HepG2 (cell line): ENCODE measurements around the gene RCOR1. TPM values are rescaled to one million over a fixed set of nuclear protein-coding genes. Genes with fewer than 3 reads are reported as not detected.

Experiments
- ETV5 ChIP-seq: IDR thresholded peaks from 2 replicates; pipeline ENCODE4 v1.6.1; 2018; ENCODE audit warnings: missing biosample characterization, missing genetic modification reagents, inconsistent platforms, borderline replicate concordance
- FUBP1 ChIP-seq: sonication (generic); formaldehyde crosslinking; IDR thresholded peaks from 2 replicates; pipeline ENCODE4 v1.5.1; 2020; ENCODE audit warnings: missing genetic modification reagents, mild to moderate bottlenecking, borderline replicate concordance
- HBP1 ChIP-seq: IDR thresholded peaks from 2 replicates; pipeline ENCODE4 v1.6.1; 2016; ENCODE audit warnings: low read depth, control low read depth
- KAT7 ChIP-seq: IDR thresholded peaks from 2 replicates; pipeline ENCODE4 v1.6.1; 2018; ENCODE audit warnings: borderline replicate concordance, missing compliant biosample characterization
- MLLT10 ChIP-seq: sonication (generic); formaldehyde crosslinking; IDR thresholded peaks from 2 replicates; pipeline ENCODE4 v1.4.0; 2020; ENCODE audit warnings: missing genetic modification reagents
- NFIC ChIP-seq: IDR thresholded peaks from 2 replicates; pipeline ENCODE4 v1.6.1; 2012; ENCODE audit warnings: mild to moderate bottlenecking, low read length, inconsistent platforms
- PRMT3 ChIP-seq: sonication (generic); formaldehyde crosslinking; IDR thresholded peaks from 2 replicates; pipeline ENCODE4 v1.8.1; 2022; ENCODE audit warnings: low read depth, mild to moderate bottlenecking, moderate library complexity, missing genetic modification reagents, borderline replicate concordance
- RELA ChIP-seq: sonication (generic); formaldehyde crosslinking; IDR thresholded peaks from 2 replicates; pipeline ENCODE4 v1.4.0; 2020; ENCODE audit warnings: missing genetic modification reagents
- SMAD3 ChIP-seq: sonication (generic); formaldehyde crosslinking; IDR thresholded peaks from 2 replicates; pipeline ENCODE4 v1.4.0; 2020; ENCODE audit warnings: missing genetic modification reagents
- SOX5 ChIP-seq: IDR thresholded peaks from 2 replicates; pipeline ENCODE4 v1.6.1; 2016; ENCODE audit warnings: borderline replicate concordance
- TERF1 ChIP-seq: sonication (generic); formaldehyde crosslinking; IDR thresholded peaks from 2 replicates; pipeline ENCODE4 v1.8.0; 2022; ENCODE audit warnings: mild to moderate bottlenecking, missing genetic modification reagents, moderate library complexity
- THAP11 ChIP-seq: IDR thresholded peaks from 2 replicates; pipeline ENCODE4 v1.6.1; 2016; ENCODE audit warnings: missing biosample characterization, missing genetic modification reagents
- ZBTB46 ChIP-seq: sonication (generic); formaldehyde crosslinking; IDR thresholded peaks from 2 replicates; pipeline ENCODE4 v1.4.0; 2020; ENCODE audit warnings: mild to moderate bottlenecking, missing genetic modification reagents, borderline replicate concordance
- ZMYM4 ChIP-seq: sonication (generic); formaldehyde crosslinking; IDR thresholded peaks from 2 replicates; pipeline ENCODE4 v1.8.1; 2023; ENCODE audit warnings: mild to moderate bottlenecking, missing genetic modification reagents
- ZNF124 ChIP-seq: sonication (generic); formaldehyde crosslinking; IDR thresholded peaks from 2 replicates; pipeline ENCODE4 v1.4.0; 2020; ENCODE audit warnings: missing genetic modification reagents
- ZNF136 ChIP-seq: sonication (generic); formaldehyde crosslinking; IDR thresholded peaks from 2 replicates; pipeline ENCODE4 v1.8.1; 2022; ENCODE audit warnings: low read depth, mild to moderate bottlenecking, moderate library complexity, missing genetic modification reagents
- ZNF503 ChIP-seq: sonication (generic); formaldehyde crosslinking; IDR thresholded peaks from 2 replicates; pipeline ENCODE4 v1.4.0; 2020; ENCODE audit warnings: missing genetic modification reagents
- ZNF567 ChIP-seq: sonication (generic); formaldehyde crosslinking; IDR thresholded peaks from 2 replicates; pipeline ENCODE4 v1.8.1; 2023; ENCODE audit warnings: mild to moderate bottlenecking, missing genetic modification reagents, borderline replicate concordance
- ZNF768 ChIP-seq: sonication (generic); formaldehyde crosslinking; IDR thresholded peaks from 2 replicates; pipeline ENCODE4 v1.4.0; 2020; ENCODE audit warnings: missing genetic modification reagents
- polyA plus RNA-seq, 8 experiments: library from polyadenylated mRNA; depleted of rRNA in 3 of 8; stranded (reverse) in 7 of 8; unstranded in 1 of 8; fragments of >200 nt; fragmentation: Illumina TruSeq in 4 of 8; extraction: Trizol in 4 of 8; gene quantifications; 2 replicates each; pipeline versions ENCODE4 v1.2.1 to v1.2.3, GENCODE V29; 2011 to 2016; ENCODE audit warnings: low read depth in 4 of 8, missing spikeins in 1 of 8, mixed read lengths in 1 of 8; ENCODE audit not compliant: insufficient read depth in 1 of 8
- total RNA-seq, 5 experiments: library from RNA; depleted of rRNA; stranded (reverse); fragments of >200 nt; fragmentation: Illumina TruSeq; extraction: Trizol; gene quantifications; 2 replicates each; pipeline ENCODE4 v1.2.3, GENCODE V29; 2016; ENCODE audit warnings: low read depth in 1 of 5

Gene RCOR1
- total and polyA plus RNA-seq, 2 of the 13 experiments (the other 11 are each of a cell fraction or from before 2014, with no cell fraction given) = 10.2 to 11.1 TPM

- TF ChIP-seq ZMYM4 (CRISPR knock-in tag) = peak; percentile 88
- TF ChIP-seq NFIC = no peak
- 0 out of 2 replicates have a peak, but pooled peaks have one; percentile 59 for TF ChIP-seq ZNF124 (CRISPR knock-in tag)
- TF ChIP-seq ZNF136 (CRISPR knock-in tag) = no peak
- no peak for TF ChIP-seq KAT7
- no peak for TF ChIP-seq TERF1 (CRISPR knock-in tag)
- no peak for TF ChIP-seq MLLT10 (CRISPR knock-in tag)
- peak; percentile 63; the same call in 1 of the 2 replicates for TF ChIP-seq ETV5 (CRISPR knock-in tag)
- no peak for TF ChIP-seq HBP1
- no peak for TF ChIP-seq ZNF768
- TF ChIP-seq ZNF567 (CRISPR knock-in tag) = no peak
- TF ChIP-seq THAP11 (CRISPR knock-in tag) = peak; percentile 65
- TF ChIP-seq RELA = no peak
- no peak for TF ChIP-seq ZBTB46 (CRISPR knock-in tag)
- TF ChIP-seq SOX5 (CRISPR knock-in tag) = peak; percentile 75; the same call in 1 of the 2 replicates
- TF ChIP-seq PRMT3 = no peak
- TF ChIP-seq SMAD3 = peak; percentile 73; the same call in 1 of the 2 replicates
- no peak for TF ChIP-seq FUBP1
- no peak for TF ChIP-seq ZNF503
Measured at GRCh38 chr14:102690509-102691286, 98.2 kb downstream of the RCOR1 start (continued).
